Muscle of back (tissue), 13 donors: ENCODE measurements around the gene BTBD1. TPM values are rescaled to one million over a fixed set of nuclear protein-coding genes. Genes with fewer than 3 reads are reported as not detected.

Experiments used
- DNase-seq, 3 donors: peaks; one replicate each; pipeline versions ENCODE4 v3.0.0 to v3.0.0-alpha.2; 2013
- long read RNA-seq, 9 donors: transcript quantifications; one replicate each; lab custom pipeline, GENCODE V29; 2026
- polyA plus RNA-seq, 10 donors: library from polyadenylated mRNA; unstranded; fragments of 120-200 nt; gene quantifications; one replicate each; pipeline ENCODE4 v1.2.1, GENCODE V29; 2013; ENCODE audit not compliant: insufficient read length in 10 of 10

BTBD1 gene
- 100 to 1,000 TPM in 8 of 10 donors, 10 to 100 TPM in 2; 85.5 to 146 (median 121) TPM for polyA plus RNA-seq
- long read RNA-seq, donor 1, transcript BTBD1-201 (8 exons, 3,297 nt), result major isoform, 38 of 79 reads
- long read RNA-seq, donor 1, partial matches to known transcripts, result 40 of 79 reads
- long read RNA-seq, donor 1, other reads (novel, unspliced or antisense), result 0 of 79 reads
- long read RNA-seq, donor 2, transcript BTBD1-201 (8 exons, 3,297 nt), result major isoform, 23 of 62 reads
- long read RNA-seq, donor 2, partial matches to known transcripts, result 39 of 62 reads
- long read RNA-seq, donor 2, other reads (novel, unspliced or antisense), result 0 of 62 reads
- long read RNA-seq, donor 3, result 0 reads
- long read RNA-seq, donor 4, transcript BTBD1-201 (8 exons, 3,297 nt), result major isoform, 13 of 48 reads
- long read RNA-seq, donor 4, partial matches to known transcripts, result 35 of 48 reads
- long read RNA-seq, donor 4, other reads (novel, unspliced or antisense), result 0 of 48 reads
- long read RNA-seq, donor 5, transcript BTBD1-201 (8 exons, 3,297 nt), result major isoform, 28 of 64 reads
- long read RNA-seq, donor 5, partial matches to known transcripts, result 35 of 64 reads
- long read RNA-seq, donor 5, other reads (novel, unspliced or antisense), result 0 of 64 reads
- long read RNA-seq, donor 6, transcript BTBD1-201 (8 exons, 3,297 nt), result major isoform, 30 of 80 reads
- long read RNA-seq, donor 6, partial matches to known transcripts, result 50 of 80 reads
- long read RNA-seq, donor 6, other reads (novel, unspliced or antisense), result 0 of 80 reads
- long read RNA-seq, donor 7, transcript BTBD1-201 (8 exons, 3,297 nt), result major isoform, 20 of 60 reads
- long read RNA-seq, donor 7, partial matches to known transcripts, result 40 of 60 reads
- long read RNA-seq, donor 7, other reads (novel, unspliced or antisense), result 0 of 60 reads
- long read RNA-seq, donor 8, transcript BTBD1-201 (8 exons, 3,297 nt), result major isoform, 20 of 36 reads
- long read RNA-seq, donor 8, partial matches to known transcripts, result 16 of 36 reads
- long read RNA-seq, donor 8, other reads (novel, unspliced or antisense), result 0 of 36 reads
- long read RNA-seq, donor 9, partial matches to known transcripts, result 6 of 10 reads
- long read RNA-seq, donor 9, other reads (novel, unspliced or antisense), result 0 of 10 reads

DNA sequence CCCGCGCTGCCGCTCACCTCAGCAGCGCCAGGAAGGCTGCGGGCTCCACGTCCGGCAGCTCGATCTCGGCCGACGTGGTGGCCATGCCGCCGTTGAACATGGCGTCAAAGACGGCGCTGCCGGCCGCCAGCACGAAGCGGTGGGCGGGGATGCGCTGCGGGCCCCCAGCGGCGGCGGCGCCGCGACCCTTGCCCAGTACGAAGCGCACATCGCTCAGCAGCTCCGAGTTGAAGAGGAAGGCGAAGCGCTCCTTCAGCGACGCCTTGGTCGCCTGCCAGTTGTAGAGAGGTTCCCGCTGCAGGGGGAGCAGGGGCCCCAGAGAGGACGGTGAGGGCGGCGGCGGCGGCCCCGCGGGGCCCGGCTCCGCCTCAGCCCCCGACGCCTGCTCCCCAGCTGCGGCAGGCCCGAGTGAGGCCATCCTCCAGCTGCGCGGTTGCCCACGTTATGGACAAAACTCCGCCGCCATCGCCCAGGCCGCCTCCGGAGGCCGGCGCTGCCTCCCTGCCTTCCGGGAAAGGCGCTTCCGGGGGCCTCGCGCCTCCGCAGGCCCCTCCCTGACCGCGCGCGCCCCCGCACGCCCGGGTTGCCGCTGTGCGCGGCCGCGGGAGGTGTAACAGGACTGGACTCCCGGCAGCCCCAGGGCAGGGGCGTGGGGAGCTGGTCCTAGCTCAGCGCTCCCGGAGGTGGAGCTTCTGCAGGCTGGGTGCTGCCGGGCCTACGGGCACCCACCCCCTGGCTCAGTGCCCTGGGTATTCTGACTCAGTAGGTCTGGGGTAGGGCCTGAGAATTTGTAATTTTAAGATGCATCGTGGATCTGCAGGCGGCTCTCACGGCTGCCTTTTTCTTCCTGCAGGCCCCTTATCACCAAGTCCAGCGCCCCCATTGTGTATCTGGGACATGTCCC is at the start of gene BTBD1:
BTBD1 (minus strand) TSS at position 519 of the 904 bp plus-strand sequence; CDS start at position 418, 101 bp downstream.
- peak; percentile 94 to 97 (median 95) for DNase-seq

DNA sequence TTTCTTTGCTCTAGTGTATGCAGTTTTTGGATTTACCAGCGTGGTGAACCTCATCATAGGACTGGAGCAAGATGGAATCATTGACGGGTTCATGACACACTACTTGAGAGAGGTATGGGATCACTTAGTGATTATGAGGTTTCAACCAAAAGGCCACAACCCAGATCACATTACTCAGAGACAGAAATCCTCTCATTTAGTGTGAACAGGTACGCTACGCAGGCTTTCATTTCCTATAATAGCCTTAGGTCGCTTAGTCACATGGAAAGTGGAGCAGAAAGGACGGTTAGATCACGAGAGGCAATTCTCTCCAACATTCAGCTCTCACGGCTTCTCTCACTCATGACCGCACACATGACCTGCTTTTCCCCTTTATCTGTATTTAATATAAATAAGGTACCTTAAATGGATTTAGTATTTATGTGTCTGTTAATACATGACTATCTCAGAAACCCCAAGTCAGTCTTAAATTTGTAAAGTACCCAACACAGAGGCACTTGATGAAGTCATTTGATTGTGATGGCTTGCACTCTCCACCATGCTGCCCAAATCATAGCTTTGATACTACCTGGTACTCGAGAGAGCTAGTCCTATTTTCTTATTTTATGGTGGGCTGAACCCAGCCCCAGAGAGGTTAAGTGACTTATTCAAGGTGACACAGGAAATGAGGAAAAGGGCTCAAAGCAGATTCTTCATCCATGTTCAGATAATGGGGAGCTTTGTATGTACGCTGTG is 48.9 kb upstream of the BTBD1 start:
- no peak for DNase-seq

DNA sequence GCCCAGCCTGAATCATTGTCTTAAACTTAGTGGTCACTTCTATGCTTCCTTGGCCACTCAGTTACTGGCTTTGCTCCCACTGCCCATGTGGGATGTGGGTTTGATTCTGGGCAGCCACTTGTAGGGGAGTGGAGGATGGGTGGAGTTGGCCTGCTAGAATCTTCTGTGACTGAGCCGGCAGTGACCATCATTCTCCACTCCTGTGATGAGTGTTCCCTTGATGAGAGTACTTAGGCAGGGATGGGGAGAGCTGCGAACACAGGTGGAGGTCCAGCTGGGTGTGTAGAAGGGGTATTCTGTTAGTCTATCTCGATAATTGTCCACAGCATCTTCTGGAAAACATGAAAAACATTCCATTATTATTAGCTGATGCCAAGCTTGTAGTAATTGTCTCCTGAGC is 48.4 kb upstream of the BTBD1 start:
- DNase-seq, result no peak

DNA sequence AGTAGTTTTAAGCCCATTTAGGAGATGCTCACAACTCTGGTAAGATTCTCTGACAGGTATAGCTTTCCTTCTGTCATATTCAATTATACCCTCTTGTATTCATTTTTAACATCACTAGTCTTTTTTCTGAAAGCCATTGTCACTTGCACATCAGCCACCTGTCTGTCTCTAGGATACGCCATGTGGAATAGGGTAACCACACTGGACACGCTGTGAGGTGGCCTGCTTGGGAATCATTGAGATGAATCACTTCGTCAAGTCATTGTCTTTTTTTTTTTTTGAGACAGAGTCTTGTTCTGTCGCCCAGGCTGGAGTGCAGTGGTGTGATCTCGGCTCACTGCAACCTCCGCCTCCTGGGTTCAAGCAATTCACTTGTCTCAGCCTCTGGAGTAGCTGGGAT is 47.8 kb upstream of the BTBD1 start:
- no peak for DNase-seq

DNA sequence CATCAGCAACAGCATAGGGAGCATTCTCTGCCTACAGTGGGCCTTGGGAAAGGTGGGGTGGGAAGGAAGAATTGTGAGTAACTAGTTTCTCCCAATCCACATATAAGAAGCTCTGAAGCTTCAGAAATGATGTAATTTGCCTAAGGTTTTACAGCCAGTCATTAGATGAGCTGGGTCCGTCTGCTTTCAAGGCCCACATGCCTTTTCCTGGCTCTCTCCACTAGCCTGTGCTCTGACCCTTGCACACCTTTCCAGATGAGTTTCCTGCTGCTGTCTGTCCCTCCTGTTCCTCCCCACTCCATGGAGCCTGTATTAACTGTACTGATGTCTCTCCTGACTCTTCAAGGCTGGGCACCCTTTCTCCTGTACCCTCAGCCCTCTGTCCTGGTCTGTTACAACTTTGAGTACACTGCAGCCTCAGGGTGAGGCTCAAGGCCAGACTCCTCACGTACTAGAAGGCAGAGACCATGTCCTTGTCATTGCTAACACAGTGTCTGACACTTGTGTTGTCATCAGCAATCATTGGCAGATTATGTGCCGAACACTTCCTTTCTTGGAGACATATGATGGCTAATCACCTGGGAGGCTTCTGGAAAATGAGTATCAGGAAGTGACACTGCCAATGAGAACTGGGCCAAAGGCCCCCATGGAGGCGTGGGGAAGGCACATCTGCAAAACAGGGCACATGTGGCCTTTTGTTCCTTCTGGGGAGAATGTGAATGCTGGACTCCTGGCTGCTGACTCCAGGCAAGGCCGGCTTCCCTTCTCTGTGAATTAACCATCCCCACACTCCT is 47.0 kb upstream of the BTBD1 start:
- no peak for DNase-seq

DNA sequence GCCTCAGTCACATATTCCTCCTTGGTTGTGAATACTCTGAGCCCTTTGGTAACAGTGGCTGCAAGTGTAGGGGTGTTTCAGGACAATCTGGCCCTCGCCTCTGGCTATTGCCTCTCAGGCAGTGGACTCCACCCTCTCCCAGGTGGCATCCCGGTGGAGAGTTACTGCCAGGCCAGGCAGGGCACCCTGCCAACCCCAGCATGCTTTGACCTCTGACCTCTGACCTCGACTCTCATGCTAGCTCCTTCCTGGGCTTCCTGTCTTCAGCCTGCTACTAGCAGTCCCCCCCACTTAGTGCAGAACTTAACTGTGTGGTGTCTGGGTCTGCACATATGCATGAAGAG is 45.9 kb upstream of the BTBD1 start:
- no peak for DNase-seq

DNA sequence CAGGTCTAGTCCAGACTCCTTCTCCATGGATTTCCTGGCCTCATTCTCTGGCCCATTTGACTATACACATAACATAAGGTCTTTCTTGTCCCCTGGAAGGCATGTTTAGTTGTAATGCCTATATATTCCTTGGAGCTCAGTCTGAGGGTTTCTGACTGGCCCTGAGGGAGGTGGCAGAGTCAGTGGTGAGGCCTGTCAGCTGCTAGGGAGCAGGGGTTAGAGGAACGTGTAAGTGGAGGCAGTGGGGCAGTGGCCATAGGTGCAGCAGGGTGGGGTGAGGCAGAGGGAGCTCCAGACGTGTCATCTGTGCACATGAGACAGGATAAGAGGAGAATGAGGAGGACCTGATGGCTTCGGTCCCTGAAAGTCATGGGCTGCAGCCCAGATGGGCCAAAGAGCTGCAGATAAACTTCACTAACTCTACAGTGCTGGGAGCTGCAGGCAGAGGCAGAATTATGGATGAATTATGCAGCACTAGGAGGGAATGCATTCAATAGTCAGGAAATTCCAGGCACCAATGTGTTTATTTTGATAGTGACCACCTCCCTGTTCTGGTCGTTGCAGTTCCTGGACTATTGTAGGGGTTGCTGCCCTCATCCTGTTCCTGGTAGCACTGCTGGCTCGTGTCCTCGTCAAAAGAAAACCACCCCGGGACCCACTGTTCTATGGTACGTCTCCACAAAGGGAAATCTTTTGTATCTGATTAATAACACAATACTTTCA is 45.3 kb upstream of the BTBD1 start:
- DNase-seq, result no peak

DNA sequence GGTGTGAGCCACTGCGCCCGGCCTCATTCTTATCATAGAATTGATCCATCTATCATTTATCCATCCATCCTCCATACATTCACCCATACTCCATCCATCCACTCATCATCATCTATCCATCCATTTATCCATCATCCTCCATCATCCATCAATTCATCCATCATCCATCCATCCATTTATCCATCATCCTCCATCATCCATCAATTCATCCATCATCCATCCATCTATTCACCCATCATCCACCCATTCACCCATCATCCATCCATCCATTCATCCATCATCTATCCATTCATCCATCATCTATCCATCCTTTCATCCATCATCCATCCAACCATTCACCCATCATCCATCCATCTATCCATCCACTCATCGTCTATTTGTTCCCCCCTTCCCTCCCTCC is 44.1 kb upstream of the BTBD1 start:
- no peak for DNase-seq

DNA sequence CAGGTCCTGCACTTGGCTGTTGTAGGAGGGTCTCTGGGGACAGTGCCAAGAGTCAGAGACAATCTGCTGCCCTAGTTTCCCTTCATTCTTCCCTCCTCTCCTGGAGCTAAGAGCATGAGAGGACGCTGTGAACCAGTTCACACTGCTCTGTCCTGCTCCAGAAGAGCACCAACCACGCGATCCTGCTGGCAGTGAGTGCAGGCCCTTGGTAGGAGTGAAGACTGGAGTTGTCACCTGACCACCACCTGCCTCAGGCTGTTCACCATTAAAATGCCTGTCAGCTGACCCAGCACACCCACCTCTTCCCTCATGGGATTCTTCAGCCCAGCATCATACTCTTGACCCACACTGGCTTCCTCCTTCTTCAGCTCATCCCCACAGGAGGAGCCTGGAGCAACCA is 43.3 kb upstream of the BTBD1 start:
- no peak for DNase-seq

DNA sequence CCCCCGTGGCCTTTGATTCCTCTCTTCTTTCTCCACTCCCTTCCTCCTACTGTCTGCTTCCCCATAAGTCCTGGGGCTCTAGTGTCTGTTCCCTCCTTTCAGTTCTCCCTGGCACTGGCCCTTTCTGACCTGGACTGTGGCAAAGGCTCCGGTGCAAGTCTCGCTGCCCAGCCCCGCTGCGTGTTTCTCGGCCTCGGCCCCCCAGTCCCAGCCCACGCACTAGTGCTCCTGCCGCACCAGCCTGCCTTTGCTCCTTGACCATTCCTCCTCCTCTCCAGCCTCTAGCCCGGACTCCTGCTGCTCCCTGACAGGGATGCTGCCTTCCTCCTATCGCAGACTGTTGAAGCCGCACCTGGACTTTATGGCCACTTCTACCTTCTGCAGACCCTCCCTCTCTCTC is 42.5 kb upstream of the BTBD1 start:
- DNase-seq, result no peak

DNA sequence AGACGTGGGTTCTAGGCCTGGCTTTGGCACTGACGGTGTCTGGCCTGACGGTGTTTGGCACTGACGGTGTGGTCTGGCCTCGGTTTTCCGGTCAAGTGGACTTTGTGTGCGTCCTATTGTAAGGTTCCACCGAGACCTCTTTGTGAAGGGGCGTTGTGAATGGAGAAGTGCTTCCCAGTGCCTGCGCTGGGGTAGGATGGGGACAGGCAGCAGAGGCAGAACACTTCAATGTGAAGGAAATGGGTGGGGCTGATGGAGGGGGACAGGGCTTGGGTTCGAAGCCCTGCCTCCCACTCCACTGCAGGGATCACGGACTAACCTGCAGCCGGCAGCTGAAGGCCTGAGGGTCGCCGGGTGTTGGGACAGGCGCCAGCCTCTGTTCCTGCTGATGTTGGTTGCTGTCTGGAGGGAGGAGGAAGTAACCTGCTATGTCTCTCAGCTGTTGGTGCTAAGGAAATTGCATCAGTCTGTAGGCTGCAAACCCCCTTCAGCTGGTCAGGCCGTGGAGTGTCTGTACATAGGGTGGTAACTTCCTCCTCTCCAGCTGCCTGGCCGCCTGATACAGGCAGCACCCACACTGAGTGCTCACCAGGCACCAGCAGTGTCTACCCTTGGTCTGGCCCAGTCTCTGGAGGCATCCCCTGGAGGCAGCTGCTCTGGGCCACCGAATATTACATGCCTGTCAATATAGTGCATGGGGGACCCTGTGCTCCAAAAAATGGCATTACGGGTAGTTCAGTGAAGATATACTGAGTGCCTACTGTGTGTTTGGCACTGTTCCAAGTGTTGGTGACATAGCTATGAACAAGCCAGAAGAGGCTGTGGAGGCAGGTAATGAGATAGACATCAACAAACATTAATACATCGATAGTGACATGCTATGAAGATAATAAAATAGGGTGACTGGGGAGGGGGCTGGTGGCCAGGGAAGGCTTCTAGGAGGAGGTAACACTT is 41.5 kb upstream of the BTBD1 start:
- peak in 1 of 3 donors; percentile 75 for DNase-seq

DNA sequence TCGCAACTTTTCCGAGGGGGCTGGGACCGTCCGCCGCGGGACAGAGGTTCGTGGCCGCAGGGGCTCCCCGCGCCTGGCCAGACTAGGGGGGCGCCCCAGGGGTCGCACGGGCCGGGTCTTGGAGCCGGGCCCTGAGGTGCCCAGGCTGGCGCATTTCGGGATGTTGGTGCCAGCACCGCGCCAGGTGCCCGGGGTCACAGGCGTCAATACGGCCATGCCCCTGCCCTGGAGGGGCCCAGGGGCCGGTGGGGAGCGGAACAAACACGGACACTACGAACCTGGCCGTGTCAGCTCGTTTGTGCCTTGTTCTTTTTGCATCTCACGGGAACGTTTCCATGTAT is 40.8 kb upstream of the BTBD1 start:
- DNase-seq, result no peak

DNA sequence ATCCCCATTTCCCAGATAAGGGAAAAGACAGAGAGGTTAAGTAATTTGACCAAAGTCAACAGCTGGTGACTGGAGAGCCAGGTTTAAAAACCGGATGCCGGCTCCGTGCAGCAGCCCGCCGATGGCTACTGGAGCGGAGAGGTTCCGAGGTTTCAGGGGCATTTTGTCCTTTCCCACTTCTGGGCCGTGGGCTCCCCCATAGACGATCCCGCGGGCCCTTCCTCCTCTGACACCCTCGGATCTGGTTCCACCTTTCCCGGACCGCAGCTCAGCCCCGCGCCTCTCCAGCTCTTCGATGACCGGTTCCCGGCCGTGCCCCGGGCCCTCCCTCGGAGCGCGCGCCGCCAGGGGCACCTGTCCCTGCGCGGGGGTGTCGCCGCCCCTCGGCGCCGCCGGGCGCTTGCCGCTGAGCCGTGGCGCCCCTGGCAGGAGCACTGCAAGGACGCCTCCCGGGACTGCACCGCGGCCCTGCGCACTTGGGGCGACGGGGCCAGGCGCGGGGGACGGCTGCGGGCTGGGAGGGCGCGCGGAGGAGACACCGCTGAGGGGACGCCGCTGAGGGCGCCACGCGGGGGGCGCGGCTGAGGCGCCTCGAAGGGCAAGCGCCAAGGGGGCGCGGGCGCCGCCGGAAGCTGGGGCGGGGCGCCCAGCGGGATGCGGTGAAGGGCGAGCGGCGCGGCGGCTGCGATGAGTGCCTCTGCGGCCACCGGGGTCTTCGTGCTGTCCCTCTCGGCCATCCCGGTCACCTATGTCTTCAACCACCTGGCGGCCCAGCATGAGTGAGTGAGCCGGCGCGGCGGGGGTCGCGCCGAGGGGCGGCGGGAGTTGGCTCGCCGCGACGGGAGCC is 40.2 kb upstream of the BTBD1 start, which contains the start of gene TM6SF1:
TM6SF1 (plus strand) TSS at position 652 of the 847 bp plus-strand sequence; CDS start at position 688, 36 bp downstream.
- DNase-seq, result peak in 2 of 3 donors; percentile 27 to 37

DNA sequence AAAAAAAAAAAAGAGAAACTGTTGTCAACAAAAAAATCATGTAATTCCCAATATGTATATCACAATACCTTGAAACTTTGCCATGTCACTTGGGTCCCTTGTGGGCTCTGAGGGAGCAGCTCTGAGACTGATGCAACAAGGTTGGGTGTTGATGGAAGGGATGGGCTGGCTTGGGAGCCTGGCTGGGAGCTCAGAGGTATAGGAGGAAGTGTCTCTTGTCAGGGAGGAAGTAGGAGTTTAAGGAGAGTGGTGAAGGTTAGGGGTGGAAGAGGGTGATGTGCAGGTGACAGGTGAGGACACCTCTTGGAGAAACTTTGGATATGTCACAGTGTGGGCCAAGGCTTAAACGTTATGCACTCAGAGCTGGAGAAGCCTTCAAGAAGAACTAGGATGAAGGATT is 38.4 kb upstream of the BTBD1 start:
- no peak for DNase-seq

DNA sequence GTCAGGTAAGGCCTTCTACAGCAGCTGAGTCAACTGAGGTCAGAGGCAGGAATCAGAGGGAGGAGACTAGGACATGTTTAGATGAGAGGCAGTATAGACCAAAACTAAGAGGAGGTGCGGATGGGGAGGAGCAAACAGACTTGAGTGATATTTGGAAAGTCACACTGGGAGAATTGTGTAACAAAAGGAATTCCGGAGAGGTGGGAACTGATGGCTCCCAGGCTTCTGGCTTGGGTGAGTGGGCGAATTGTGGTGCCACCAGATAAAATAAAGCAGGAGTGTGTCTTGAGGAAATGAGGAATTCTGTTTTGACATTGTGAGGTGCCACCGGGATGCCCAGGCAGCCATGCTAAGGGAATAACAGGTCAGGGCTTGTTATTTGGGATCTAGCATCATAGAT is 37.1 kb upstream of the BTBD1 start:
- no peak for DNase-seq

DNA sequence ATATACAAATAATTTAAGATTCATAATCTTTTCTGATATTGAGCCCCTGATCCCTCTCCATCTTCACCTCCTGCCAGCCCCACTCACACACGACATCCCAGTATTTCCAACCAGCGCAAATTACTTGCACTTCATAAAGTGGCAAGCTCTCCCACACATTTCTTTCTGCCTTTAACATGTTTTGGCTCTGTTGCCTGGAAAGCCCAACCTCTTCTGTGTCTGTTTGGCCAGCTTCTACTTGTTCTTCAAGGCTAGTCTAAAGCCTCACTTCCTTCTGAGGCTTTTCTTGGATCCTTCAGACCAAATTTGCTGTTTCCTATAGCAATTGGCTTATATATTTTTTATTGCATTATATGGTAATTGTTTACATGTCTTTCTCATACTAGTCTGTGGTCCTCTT is 35.3 kb upstream of the BTBD1 start:
- peak in 1 of 3 donors; percentile 50 for DNase-seq
